ENCODE measurements around the gene FZD7.

GRCh38 chr2:201984800-201985525, 48.7 kb upstream of the FZD7 start:
- TF ChIP-seq CTCF (IDR thresholded peaks at IDR 0.05; ENCODE audit: control extremely low read depth in 1 of 3, insufficient read depth in 1 of 3, low read depth in 1 of 3, low read length in 3 of 3) (peak; percentile 6 to 17 (median 16); a peak in 3 of 4 replicates), CHD2 (IDR thresholded peaks at IDR 0.05; ENCODE audit: low read length) (no peak), EZH2 (IDR thresholded peaks at IDR 0.05; ENCODE audit: low read depth, low read length, severe bottlenecking) (no peak), ASH2L (IDR thresholded peaks at IDR 0.05; ENCODE audit: low read length) (no peak), YY1 (IDR thresholded peaks at IDR 0.05; ENCODE audit: low read depth, low read length) (no peak), POLR2A (IDR thresholded peaks at IDR 0.05; ENCODE audit: control extremely low read depth in 1 of 2, low read depth in 2 of 2, low read length in 2 of 2) (no peak), HDAC2 (IDR thresholded peaks at IDR 0.05; ENCODE audit: borderline replicate concordance in 1 of 2, low read depth in 2 of 2, low read length in 2 of 2) (no peak), MAX (IDR thresholded peaks at IDR 0.05) (no peak), ZNF274 (IDR thresholded peaks at IDR 0.05; ENCODE audit: borderline replicate concordance, extremely low read depth, low read length) (no peak), RAD21 (IDR thresholded peaks at IDR 0.05 in 1 of 2, conservative IDR thresholded peaks at IDR 0.05 in 1 of 2; ENCODE audit: low read depth in 2 of 2, low read length in 2 of 2) (peak; percentile 5 to 37; a peak in 2 of 4 replicates), PHF8 (conservative IDR thresholded peaks at IDR 0.05; ENCODE audit: low read depth, low read length) (no peak)

Measured in H1 (cell line).